ENCODE data around the gene UBE2J2. TPM values are rescaled to one million over a fixed set of nuclear protein-coding genes. Genes with fewer than 3 reads are reported as not detected.

The UBE2J2 gene
- total and polyA plus RNA-seq, 2 of the 8 experiments (the other 6 are each of a cell fraction or from before 2014, with no cell fraction given): 33.6 to 67.9 TPM

- H3K9me3 ChIP-seq (ENCODE audit: insufficient read depth in 2 of 2, low read depth in 1 of 2, low read length in 1 of 2): no peaks in the 10 kb centered on the region
- 92% methylated on average over 9 of the region's 9 CpGs; no CpG with 5 or more reads in 1 of the 2 experiments for WGBS, 2 experiments (ENCODE audit: extremely low coverage in 1 of 2, insufficient coverage in 1 of 2, insufficient read length in 1 of 2, insufficient replicate concordance in 2 of 2, low coverage in 1 of 2, low lambda C conversion rate in 2 of 2, missing lambda C conversion rate in 1 of 2)
- no peak overlapping the region for H2BK12ac ChIP-seq (ENCODE audit: low read depth, low read length)
- H3K4me2 ChIP-seq (ENCODE audit: insufficient read depth in 1 of 2, low read depth in 2 of 2, low read length in 2 of 2): no peak overlapping the region
- H3K4me3 ChIP-seq (ENCODE audit: extremely low read depth in 1 of 4, insufficient read depth in 2 of 4, low read depth in 3 of 4, low read length in 4 of 4): no peak overlapping the region
- TF ChIP-seq JUND (IDR thresholded peaks at IDR 0.05; ENCODE audit: low read length) (no peak), KDM4A (IDR thresholded peaks at IDR 0.05; ENCODE audit: low read depth, low read length, severe bottlenecking) (no peak), NRF1 (IDR thresholded peaks at IDR 0.05; ENCODE audit: low read depth, low read length) (no peak)
- peaks cover 11% of the 10 kb centered on the region; the same call in 1 of the 2 replicates for H3K23me2 ChIP-seq (ENCODE audit: low read depth, low read length)
- no peak overlapping the region for H4K8ac ChIP-seq (ENCODE audit: extremely low read depth, insufficient read depth, low read length)
- CTCF ChIA-PET (ENCODE audit: partially characterized antibody): interaction anchor here (0.9 to 1.7 kb wide), 3 partner anchors 9 to 12 kb away, joined by 3 to 6 read pairs (median 4); no protein-coding TSS in a partner anchor
- no peaks in the 10 kb centered on the region for H3K36me3 ChIP-seq (ENCODE audit: control insufficient read depth in 2 of 4, insufficient read depth in 4 of 4, low read length in 3 of 4)
- no peaks in the 10 kb centered on the region; a peak in 1 of 7 replicates for H3K27me3 ChIP-seq (replicated peaks in 1 of 4; ENCODE audit: control insufficient read depth in 3 of 4, extremely low read depth in 1 of 4, insufficient read depth in 3 of 4, low read length in 3 of 4)
- H3K4me1 ChIP-seq (replicated peaks in 1 of 4; ENCODE audit: control insufficient read depth in 3 of 4, insufficient read depth in 4 of 4, low read length in 3 of 4): peaks cover 0 to 17% (median 8%) of the 10 kb centered on the region in 4 experiments; a peak in 5 of 7 replicates
- H2AK5ac ChIP-seq (ENCODE audit: low read depth, low read length): no peak overlapping the region
- peaks cover 11 to 27% of the 10 kb centered on the region in 2 experiments; a peak in 3 of 4 replicates for H3K79me2 ChIP-seq (ENCODE audit: control insufficient read depth in 1 of 2, insufficient read depth in 2 of 2, low read length in 2 of 2)
- POLR2A ChIA-PET (ENCODE audit: partially characterized antibody): interaction anchor here (3.0 kb wide), 1 partner anchor 10 kb away, joined by 12 read pairs; no protein-coding TSS in a partner anchor
- no peak overlapping the region for H2AFZ ChIP-seq (ENCODE audit: low read length)
- H2BK120ac ChIP-seq (replicated peaks; ENCODE audit: low read depth, low read length): no peak overlapping the region
- H3K4ac ChIP-seq (replicated peaks; ENCODE audit: insufficient read length, low read depth, low read length): no peak overlapping the region
- no peak overlapping the region for H3K9ac ChIP-seq (replicated peaks in 1 of 4; ENCODE audit: extremely low read depth in 1 of 4, low read depth in 3 of 4, low read length in 3 of 4)
- H3K56ac ChIP-seq (replicated peaks; ENCODE audit: insufficient read length, low read depth, low read length): no peak overlapping the region
- H4K20me1 ChIP-seq (replicated peaks in 1 of 2; ENCODE audit: control insufficient read depth in 1 of 2, insufficient read depth in 2 of 2, low read length in 2 of 2): peaks cover 12 to 17% of the 10 kb centered on the region in 2 experiments
- no peak overlapping the region for H4K5ac ChIP-seq (ENCODE audit: insufficient read length, low read depth, low read length)
- H2BK20ac ChIP-seq (ENCODE audit: low read length): no peak overlapping the region
- FAIRE-seq (no peak), DNase-seq (ENCODE audit: low read depth in 1 of 2, low spot score in 2 of 2) (no peak)
- H2BK5ac ChIP-seq (ENCODE audit: low read depth, low read length): no peak overlapping the region
- H4K91ac ChIP-seq (replicated peaks; ENCODE audit: insufficient read length, low read length): no peak overlapping the region
- H3K18ac ChIP-seq (ENCODE audit: extremely low read depth, low read length): no peak overlapping the region
- no peak overlapping the region for H3K27ac ChIP-seq (ENCODE audit: low read depth, low read length)
- H3K23ac ChIP-seq (ENCODE audit: insufficient read length): no peak overlapping the region
- H2BK15ac ChIP-seq (ENCODE audit: low read length): no peak overlapping the region
- peaks cover 12% of the 10 kb centered on the region for H3K79me1 ChIP-seq (ENCODE audit: low read depth, low read length)
- H3K14ac ChIP-seq (ENCODE audit: insufficient read length): no peak overlapping the region
These were observed 2.2 kb upstream of the UBE2J2 start for GRCh38 chr1:1275836-1276235.

All from H1 (cell line).